Ishikawa (cell line): ENCODE measurements around the gene ABHD4.

ENCODE experiments used
- CEBPB ChIP-seq: IDR thresholded peaks from 2 replicates; pipeline ENCODE4 v1.6.1; 2012
- CREB1 ChIP-seq: IDR thresholded peaks from 2 replicates; pipeline ENCODE4 v1.6.1; 2012; ENCODE audit warnings: low read depth
- EGR1 ChIP-seq: IDR thresholded peaks from 2 replicates; pipeline ENCODE4 v1.6.1; 2012
- EP300 ChIP-seq: IDR thresholded peaks from 2 replicates; pipeline ENCODE4 v1.6.1; 2012; ENCODE audit warnings: borderline replicate concordance
- FOXM1 ChIP-seq: IDR thresholded peaks from 2 replicates; pipeline ENCODE4 v1.6.1; 2012; ENCODE audit warnings: low read depth, borderline replicate concordance
- MAX ChIP-seq: IDR thresholded peaks from 2 replicates; pipeline ENCODE4 v1.6.1; 2012
- NFIC ChIP-seq: IDR thresholded peaks from 2 replicates; pipeline ENCODE4 v1.6.1; 2012
- RAD21 ChIP-seq: IDR thresholded peaks from 2 replicates; pipeline ENCODE4 v1.6.1; 2012; ENCODE audit warnings: low read depth
- REST ChIP-seq: IDR thresholded peaks from 2 replicates; pipeline ENCODE4 v1.6.1; 2012; ENCODE audit warnings: low read depth, mild to moderate bottlenecking
- TAF1 ChIP-seq: IDR thresholded peaks from 2 replicates; pipeline ENCODE4 v1.6.1; 2012; ENCODE audit warnings: low read depth, mild to moderate bottlenecking
- TCF12 ChIP-seq: IDR thresholded peaks from 2 replicates; pipeline ENCODE4 v1.6.1; 2012; ENCODE audit warnings: low read depth
- TEAD4 ChIP-seq: IDR thresholded peaks from 2 replicates; pipeline ENCODE4 v1.6.1; 2012
- USF1 ChIP-seq: IDR thresholded peaks from 2 replicates; pipeline ENCODE4 v1.6.1; 2012
- YY1 ChIP-seq: IDR thresholded peaks from 2 replicates; pipeline ENCODE4 v1.6.1; 2012; ENCODE audit warnings: low read depth
- ZBTB7A ChIP-seq: IDR thresholded peaks from 2 replicates; pipeline ENCODE4 v1.6.1; 2012; ENCODE audit warnings: low read depth

Gene ABHD4

GRCh38 chr14:22597771-22598098, 365 bp upstream of the ABHD4 start:
- TF ChIP-seq YY1: no peak
- TF ChIP-seq FOXM1: no peak
- TF ChIP-seq REST: no peak
- no peak for TF ChIP-seq MAX
- no peak for TF ChIP-seq TAF1

- TF ChIP-seq CEBPB (no peak), EP300 (no peak)
Measured at GRCh38 chr14:22598896-22599244, 770 bp downstream of the ABHD4 start.

GRCh38 chr14:22599349-22599748, 1.2 kb downstream of the ABHD4 start:
- TF ChIP-seq USF1 (no peak), REST (no peak), YY1 (no peak), MAX (no peak), EGR1 (no peak), NFIC (no peak), TEAD4 (no peak), CREB1 (no peak), FOXM1 (no peak), TCF12 (no peak), ZBTB7A (no peak), TAF1 (no peak), RAD21 (no peak), CEBPB (no peak), EP300 (no peak)

- TF ChIP-seq CREB1 (no peak), MAX (no peak), EGR1 (no peak), TAF1 (no peak), ZBTB7A (no peak), RAD21 (no peak), YY1 (no peak), NFIC (no peak), EP300 (no peak), CEBPB (no peak), FOXM1 (no peak), TCF12 (no peak)
Measured at GRCh38 chr14:22600027-22600426, 1.9 kb downstream of the ABHD4 start.

- TF ChIP-seq EGR1: no peak
- no peak for TF ChIP-seq ZBTB7A
- no peak for TF ChIP-seq REST
- TF ChIP-seq RAD21: no peak
- TF ChIP-seq MAX: no peak
- no peak for TF ChIP-seq EP300
- no peak for TF ChIP-seq NFIC
Measured at GRCh38 chr14:22601456-22601855, 3.4 kb downstream of the ABHD4 start.
